Prostate gland (tissue), 2 donors: ENCODE results near the gene MRPL58. TPM values are rescaled to one million over a fixed set of nuclear protein-coding genes. Genes with fewer than 3 reads are reported as not detected.
A peak's percentile ranks its signal among the peaks of the same experiment; 100 is the strongest.
"Not testable (repeated sequence)": the region's sequence is repeated elsewhere in the genome, so short reads cannot be mapped to it uniquely, and the experiment has no call there.

Source experiments
- DNase-seq: peaks from one replicate; pipeline ENCODE4 v3.0.0-alpha.2; 2019; ENCODE audit warnings: low spot score
- H3K27ac ChIP-seq, 2 donors: fragments of 200-600 bp; sonication (generic); 2 replicates each; pipeline ENCODE4 v1.5.1; 2017 to 2019
- H3K27me3 ChIP-seq: fragments of 200-600 bp; sonication (generic); replicated peaks from 2 replicates; pipeline ENCODE4 v1.5.1; 2019; ENCODE audit not compliant: insufficient read depth
- H3K36me3 ChIP-seq, 2 donors: fragments of 200-600 bp; sonication (generic); 1 replicate in 1 of 2; 2 replicates in 1 of 2; pipeline versions ENCODE4 v1.5.1 to v1.8.1; 2017 to 2019
- H3K4me1 ChIP-seq: fragments of 200-600 bp; sonication (generic); replicated peaks from 2 replicates; pipeline ENCODE4 v1.5.1; 2019
- H3K4me3 ChIP-seq, 2 donors: fragments of 200-600 bp; sonication (generic); 2 replicates each; pipeline ENCODE4 v1.5.1; 2017 to 2019
- H3K9me3 ChIP-seq: fragments of 200-600 bp; sonication (generic); 2 replicates; pipeline ENCODE4 v1.5.1; 2017
- CTCF ChIP-seq, 4 experiments: fragments of 200-600 bp in 2 of 4; fragments of 450-650 bp in 2 of 4; sonication (generic) in 2 of 4; IDR thresholded peaks; 1 replicate in 3 of 4; 2 replicates in 1 of 4; pipeline ENCODE4 v1.5.1; 2016 to 2019; ENCODE audit warnings: antibody characterized with exemption in 4 of 4, mild to moderate bottlenecking in 2 of 4, moderate library complexity in 2 of 4
- POLR2A ChIP-seq: fragments of 450-650 bp; IDR thresholded peaks from one replicate; pipeline ENCODE4 v1.6.1; 2016; ENCODE audit warnings: antibody characterized with exemption, mild to moderate bottlenecking
- POLR2AphosphoS5 ChIP-seq: sonication (generic); formaldehyde crosslinking; IDR thresholded peaks from one replicate; pipeline ENCODE4 v1.6.1; 2017; ENCODE audit warnings: antibody characterized with exemption
- WGBS: methylation state at CpG from one replicate; pipeline ENCODE4 v1.1.5; 2018; 5-methylcytosine and 5-hydroxymethylcytosine counted together
- intact Hi-C: fragments of 100-400 bp; cut with DNase I; formaldehyde crosslinking; loops from one replicate; pipeline ENCODE4 v1.14.2; 2022
- total RNA-seq, 2 donors: library from RNA; depleted of rRNA; stranded (reverse); fragments of >200 nt; gene quantifications; one replicate each; pipeline ENCODE4 v1.1.0, GENCODE V29; 2016

Gene MRPL58
- total RNA-seq, 2 donors from 2014 or later, result 28.4 to 73.8 TPM

GRCh38 chr17:74968361-74968780 is 44.1 kb upstream of the MRPL58 start:
- no peaks in the 10 kb centered on the region for H3K27me3 ChIP-seq
- H3K36me3 ChIP-seq, result no peaks in the 10 kb centered on the region
- WGBS, result 33% methylated on average over 4 of the region's 5 CpGs
- peaks cover 6% of the 10 kb centered on the region for H3K4me1 ChIP-seq
- peak; percentile 41 for TF ChIP-seq POLR2AphosphoS5
- no peak for TF ChIP-seq CTCF (IDR thresholded peaks at IDR 0.05)
- no peak for TF ChIP-seq POLR2A
- peak overlapping the region in 1 of 2 donors; percentile 57 for H3K27ac ChIP-seq
- DNase-seq, result no peak
- H3K4me3 ChIP-seq, result no peak overlapping the region
- H3K9me3 ChIP-seq, result no peaks in the 10 kb centered on the region
- intact Hi-C loops, result no loop called here

- 92% methylated on average over 5 of the region's 5 CpGs for WGBS
- not testable (repeated sequence) for H3K27ac ChIP-seq
These were observed 43.0 kb upstream of the MRPL58 start for GRCh38 chr17:74969501-74969900.

DNA sequence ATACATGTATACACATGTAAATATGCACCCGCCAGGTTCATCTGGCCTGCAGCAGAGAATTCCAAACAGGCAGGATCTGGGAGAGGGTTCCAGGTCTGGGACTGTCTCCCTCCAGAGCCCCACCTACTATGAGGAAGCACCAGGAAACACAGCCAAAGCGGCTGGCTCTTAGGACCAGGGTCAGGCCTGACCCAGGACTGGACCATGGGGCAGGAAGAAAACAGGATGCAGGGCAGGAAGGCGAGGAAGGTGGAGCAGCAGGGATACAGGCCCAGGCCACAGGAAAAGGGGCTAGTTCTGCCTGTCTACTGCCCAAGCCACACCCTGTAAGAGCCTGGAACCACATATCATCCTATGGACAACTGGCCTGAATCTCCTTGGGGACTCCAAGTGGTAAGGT is 42.1 kb upstream of the MRPL58 start:
- TF ChIP-seq POLR2A, result no peak
- no peak for TF ChIP-seq POLR2AphosphoS5
- TF ChIP-seq CTCF (IDR thresholded peaks at IDR 0.05), result no peak
- no peak for DNase-seq

More at GRCh38 chr17:74969501-74969900, 43.0 kb upstream of the MRPL58 start:
- H3K27me3 ChIP-seq, H3K9me3 ChIP-seq, H3K4me3 ChIP-seq, intact Hi-C loops, H3K36me3 ChIP-seq, H3K4me1 ChIP-seq, DNase-seq: not testable (repeated sequence)

GRCh38 chr17:74971069-74971841 is 41.2 kb upstream of the MRPL58 start:
- intact Hi-C loops, result no loop called here
- Histone ChIP-seq H3K9me3 (no peaks in the 10 kb centered on the region), H3K27ac (peak overlapping the region; percentile 74 to 78), H3K36me3 (no peaks in the 10 kb centered on the region), H3K4me1 (peaks cover 6% of the 10 kb centered on the region), H3K4me3 (peak overlapping the region; percentile 60 to 65), H3K27me3 (no peaks in the 10 kb centered on the region)
- no peak for DNase-seq
- TF ChIP-seq POLR2AphosphoS5 (no peak), CTCF (IDR thresholded peaks at IDR 0.05) (no peak), POLR2A (no peak)
- WGBS, result 86% methylated on average over 8 of the region's 8 CpGs

More for the DNA sequence above, 42.1 kb upstream of the MRPL58 start:
- intact Hi-C loops, result no loop called here
- peaks cover 6% of the 10 kb centered on the region for H3K4me1 ChIP-seq
- no peaks in the 10 kb centered on the region for H3K27me3 ChIP-seq
- H3K36me3 ChIP-seq, result no peaks in the 10 kb centered on the region
- H3K27ac ChIP-seq, result peak overlapping the region; percentile 74 to 78
- H3K4me3 ChIP-seq, result peak overlapping the region in 1 of 2 donors; percentile 65
- no peaks in the 10 kb centered on the region for H3K9me3 ChIP-seq
- WGBS, result 90% methylated on average over 3 of the region's 3 CpGs

- peak overlapping the region; percentile 74 to 78 for H3K27ac ChIP-seq
- 33% methylated on average over 9 of the region's 9 CpGs for WGBS
- peaks cover 6% of the 10 kb centered on the region for H3K4me1 ChIP-seq
- peak overlapping the region; percentile 60 to 65 for H3K4me3 ChIP-seq
- H3K36me3 ChIP-seq, result no peaks in the 10 kb centered on the region
- intact Hi-C loops, result no loop called here
- peak; percentile 29 for TF ChIP-seq POLR2A
- TF ChIP-seq POLR2AphosphoS5, result no peak
- H3K9me3 ChIP-seq, result no peaks in the 10 kb centered on the region
- H3K27me3 ChIP-seq, result no peaks in the 10 kb centered on the region
- DNase-seq, result no peak
These were observed 40.7 kb upstream of the MRPL58 start for GRCh38 chr17:74971842-74972106.
